ENCODE data around the gene INMT. TPM values are rescaled to one million over a fixed set of nuclear protein-coding genes. Genes with fewer than 3 reads are reported as not detected.
A peak's percentile ranks its signal among the peaks of the same experiment; 100 is the strongest.

Gene INMT
- total and polyA plus RNA-seq, 2 of the 13 experiments (the other 11 are each of a cell fraction or from before 2014, with no cell fraction given), result not detected

DNA sequence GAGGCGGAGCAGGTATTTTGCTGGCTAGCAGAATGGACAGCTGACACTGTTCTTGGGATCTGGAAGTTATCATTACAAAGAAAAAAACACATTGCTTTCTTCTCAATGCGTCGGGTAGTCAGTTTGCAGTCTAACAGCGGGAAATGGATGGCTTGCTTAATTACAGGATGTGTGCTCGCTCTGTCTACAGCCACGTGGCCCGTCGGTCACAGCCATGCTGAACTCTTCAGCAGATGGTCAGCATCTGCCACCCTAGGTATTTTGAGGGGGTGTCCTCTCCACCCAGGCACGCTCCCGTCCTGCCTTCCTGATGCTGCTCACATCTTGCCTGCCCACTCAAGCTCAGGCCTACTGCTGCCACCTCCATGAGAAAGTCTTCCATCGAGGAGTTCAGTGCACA is 20.4 kb upstream of the INMT start:
- no peak overlapping the region for H3K4me2 ChIP-seq (ENCODE audit: low read depth, low read length)
- no peaks in the 10 kb centered on the region for H3K79me2 ChIP-seq (ENCODE audit: insufficient read depth, low read length)
- no peaks in the 10 kb centered on the region for H3K4me1 ChIP-seq (ENCODE audit: insufficient read depth, low read length)
- no peak overlapping the region for H3K4me3 ChIP-seq (replicated peaks in 1 of 3; ENCODE audit: insufficient read depth in 1 of 3, low read depth in 2 of 3, low read length in 3 of 3)
- in situ Hi-C loops (cut with HindIII; ENCODE audit: extremely low pct_ligation_motif_present, low pct_unique_long_range_greater_than_20kb), result no loop called here
- no peak overlapping the region for H2AFZ ChIP-seq (ENCODE audit: low read length)
- no peaks in the 10 kb centered on the region for H3K9me3 ChIP-seq (ENCODE audit: low read length)
- TF ChIP-seq, protein P1, sequence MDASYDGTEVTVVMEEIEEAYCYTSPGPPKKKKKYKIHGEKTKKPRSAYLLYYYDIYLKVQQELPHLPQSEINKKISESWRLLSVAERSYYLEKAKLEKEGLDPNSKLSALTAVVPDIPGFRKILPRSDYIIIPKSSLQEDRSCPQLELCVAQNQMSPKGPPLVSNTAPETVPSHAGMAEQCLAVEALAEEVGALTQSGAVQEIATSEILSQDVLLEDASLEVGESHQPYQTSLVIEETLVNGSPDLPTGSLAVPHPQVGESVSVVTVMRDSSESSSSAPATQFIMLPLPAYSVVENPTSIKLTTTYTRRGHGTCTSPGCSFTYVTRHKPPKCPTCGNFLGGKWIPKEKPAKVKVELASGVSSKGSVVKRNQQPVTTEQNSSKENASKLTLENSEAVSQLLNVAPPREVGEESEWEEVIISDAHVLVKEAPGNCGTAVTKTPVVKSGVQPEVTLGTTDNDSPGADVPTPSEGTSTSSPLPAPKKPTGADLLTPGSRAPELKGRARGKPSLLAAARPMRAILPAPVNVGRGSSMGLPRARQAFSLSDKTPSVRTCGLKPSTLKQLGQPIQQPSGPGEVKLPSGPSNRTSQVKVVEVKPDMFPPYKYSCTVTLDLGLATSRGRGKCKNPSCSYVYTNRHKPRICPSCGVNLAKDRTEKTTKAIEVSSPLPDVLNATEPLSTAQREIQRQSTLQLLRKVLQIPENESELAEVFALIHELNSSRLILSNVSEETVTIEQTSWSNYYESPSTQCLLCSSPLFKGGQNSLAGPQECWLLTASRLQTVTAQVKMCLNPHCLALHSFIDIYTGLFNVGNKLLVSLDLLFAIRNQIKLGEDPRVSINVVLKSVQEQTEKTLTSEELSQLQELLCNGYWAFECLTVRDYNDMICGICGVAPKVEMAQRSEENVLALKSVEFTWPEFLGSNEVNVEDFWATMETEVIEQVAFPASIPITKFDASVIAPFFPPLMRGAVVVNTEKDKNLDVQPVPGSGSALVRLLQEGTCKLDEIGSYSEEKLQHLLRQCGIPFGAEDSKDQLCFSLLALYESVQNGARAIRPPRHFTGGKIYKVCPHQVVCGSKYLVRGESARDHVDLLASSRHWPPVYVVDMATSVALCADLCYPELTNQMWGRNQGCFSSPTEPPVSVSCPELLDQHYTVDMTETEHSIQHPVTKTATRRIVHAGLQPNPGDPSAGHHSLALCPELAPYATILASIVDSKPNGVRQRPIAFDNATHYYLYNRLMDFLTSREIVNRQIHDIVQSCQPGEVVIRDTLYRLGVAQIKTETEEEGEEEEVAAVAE (CRISPR knock-in tag; IDR thresholded peaks at IDR 0.05; ENCODE audit: borderline replicate concordance), result no peak
- TF ChIP-seq MTA1 (CRISPR knock-in tag; IDR thresholded peaks at IDR 0.05; ENCODE audit: borderline replicate concordance) (no peak), ZNF230 (CRISPR knock-in tag; IDR thresholded peaks at IDR 0.05) (no peak), HMG20B (CRISPR knock-in tag; conservative IDR thresholded peaks at IDR 0.05) (no peak), HNRNPK (IDR thresholded peaks at IDR 0.05; ENCODE audit: low read depth, low read length, poor library complexity, severe bottlenecking) (no peak)
- TF ChIP-seq, protein P2, sequence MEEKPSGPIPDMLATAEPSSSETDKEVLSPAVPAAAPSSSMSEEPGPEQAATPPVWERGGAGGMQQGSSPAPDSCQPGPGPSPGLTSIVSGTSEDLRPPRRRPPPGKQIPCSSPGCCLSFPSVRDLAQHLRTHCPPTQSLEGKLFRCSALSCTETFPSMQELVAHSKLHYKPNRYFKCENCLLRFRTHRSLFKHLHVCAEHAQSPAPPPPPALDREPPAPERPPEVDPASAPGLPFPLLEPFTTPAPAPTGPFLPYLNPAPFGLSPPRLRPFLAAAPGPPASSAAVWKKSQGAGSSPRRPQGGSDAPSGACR (CRISPR knock-in tag; IDR thresholded peaks at IDR 0.05), result no peak
- TF ChIP-seq, protein P3, sequence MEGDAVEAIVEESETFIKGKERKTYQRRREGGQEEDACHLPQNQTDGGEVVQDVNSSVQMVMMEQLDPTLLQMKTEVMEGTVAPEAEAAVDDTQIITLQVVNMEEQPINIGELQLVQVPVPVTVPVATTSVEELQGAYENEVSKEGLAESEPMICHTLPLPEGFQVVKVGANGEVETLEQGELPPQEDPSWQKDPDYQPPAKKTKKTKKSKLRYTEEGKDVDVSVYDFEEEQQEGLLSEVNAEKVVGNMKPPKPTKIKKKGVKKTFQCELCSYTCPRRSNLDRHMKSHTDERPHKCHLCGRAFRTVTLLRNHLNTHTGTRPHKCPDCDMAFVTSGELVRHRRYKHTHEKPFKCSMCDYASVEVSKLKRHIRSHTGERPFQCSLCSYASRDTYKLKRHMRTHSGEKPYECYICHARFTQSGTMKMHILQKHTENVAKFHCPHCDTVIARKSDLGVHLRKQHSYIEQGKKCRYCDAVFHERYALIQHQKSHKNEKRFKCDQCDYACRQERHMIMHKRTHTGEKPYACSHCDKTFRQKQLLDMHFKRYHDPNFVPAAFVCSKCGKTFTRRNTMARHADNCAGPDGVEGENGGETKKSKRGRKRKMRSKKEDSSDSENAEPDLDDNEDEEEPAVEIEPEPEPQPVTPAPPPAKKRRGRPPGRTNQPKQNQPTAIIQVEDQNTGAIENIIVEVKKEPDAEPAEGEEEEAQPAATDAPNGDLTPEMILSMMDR (CRISPR knock-in tag; IDR thresholded peaks at IDR 0.05), result no peak
- TF ChIP-seq, protein P4, sequence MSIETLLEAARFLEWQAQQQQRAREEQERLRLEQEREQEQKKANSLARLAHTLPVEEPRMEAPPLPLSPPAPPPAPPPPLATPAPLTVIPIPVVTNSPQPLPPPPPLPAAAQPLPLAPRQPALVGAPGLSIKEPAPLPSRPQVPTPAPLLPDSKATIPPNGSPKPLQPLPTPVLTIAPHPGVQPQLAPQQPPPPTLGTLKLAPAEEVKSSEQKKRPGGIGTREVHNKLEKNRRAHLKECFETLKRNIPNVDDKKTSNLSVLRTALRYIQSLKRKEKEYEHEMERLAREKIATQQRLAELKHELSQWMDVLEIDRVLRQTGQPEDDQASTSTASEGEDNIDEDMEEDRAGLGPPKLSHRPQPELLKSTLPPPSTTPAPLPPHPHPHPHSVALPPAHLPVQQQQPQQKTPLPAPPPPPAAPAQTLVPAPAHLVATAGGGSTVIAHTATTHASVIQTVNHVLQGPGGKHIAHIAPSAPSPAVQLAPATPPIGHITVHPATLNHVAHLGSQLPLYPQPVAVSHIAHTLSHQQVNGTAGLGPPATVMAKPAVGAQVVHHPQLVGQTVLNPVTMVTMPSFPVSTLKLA (IDR thresholded peaks at IDR 0.05), result peak; percentile 66
- intact Hi-C loops (cut with micrococcal nuclease; ENCODE audit: unreplicated experiment), result no loop called here
- DNase-seq (ENCODE audit: low spot score) (no peak), FAIRE-seq (no peak), ATAC-seq (no peak)
- H3K27ac ChIP-seq (ENCODE audit: extremely low read length, insufficient read depth, low read length), result no peak overlapping the region
- no peak overlapping the region for H3K9ac ChIP-seq (ENCODE audit: insufficient read depth, low read depth, low read length)
- no peaks in the 10 kb centered on the region for H4K20me1 ChIP-seq (ENCODE audit: insufficient read depth, low read length)
- POLR2A ChIA-PET, result no interaction called here
- peaks cover 0 to 39% of the 10 kb centered on the region in 2 experiments; a peak in 2 of 5 replicates for H3K27me3 ChIP-seq (ENCODE audit: control insufficient read depth in 1 of 2, insufficient read depth in 2 of 2, low read length in 2 of 2)
- BruUV-seq (replicated peaks), result no TSS peak
- 33% methylated on average over 11 of the region's 11 CpGs for WGBS (ENCODE audit: low lambda C conversion rate)
- CTCF ChIA-PET (ENCODE audit: low intra/inter-chr PET ratio, low total read pairs), result no interaction called here
- no peaks in the 10 kb centered on the region for H3K36me3 ChIP-seq (replicated peaks in 1 of 2; ENCODE audit: control insufficient read depth in 1 of 2, insufficient read depth in 2 of 2, low read length in 2 of 2)
